ENCODE data around the gene ITPRIPL1.

The ITPRIPL1 gene

GRCh38 chr2:96345868-96346462, 20.8 kb downstream of the ITPRIPL1 start:
- no peak for DNase-seq
- in situ Hi-C loops (cut with HindIII; ENCODE audit: low pct_ligation_motif_present, low pct_unique_long_range_greater_than_20kb, low sequenced_read_pairs), result no loop called here

- no peak for DNase-seq
- in situ Hi-C loops (cut with HindIII; ENCODE audit: low pct_ligation_motif_present, low pct_unique_long_range_greater_than_20kb, low sequenced_read_pairs), result no loop called here
Observed at GRCh38 chr2:96347395-96347794, 22.3 kb downstream of the ITPRIPL1 start.

- DNase-seq, result no peak
- in situ Hi-C loops (cut with HindIII; ENCODE audit: low pct_ligation_motif_present, low pct_unique_long_range_greater_than_20kb, low sequenced_read_pairs), result no loop called here
Observed at GRCh38 chr2:96353032-96353561, 28.0 kb downstream of the ITPRIPL1 start.

- no peak for DNase-seq
- in situ Hi-C loops (cut with HindIII; ENCODE audit: low pct_ligation_motif_present, low pct_unique_long_range_greater_than_20kb, low sequenced_read_pairs), result no loop called here
Observed at GRCh38 chr2:96353606-96354101, 28.5 kb downstream of the ITPRIPL1 start.

GRCh38 chr2:96354492-96354891, 29.4 kb downstream of the ITPRIPL1 start:
- no peak for DNase-seq
- in situ Hi-C loops (cut with HindIII; ENCODE audit: low pct_ligation_motif_present, low pct_unique_long_range_greater_than_20kb, low sequenced_read_pairs), result no loop called here

GRCh38 chr2:96356889-96357288, 31.8 kb downstream of the ITPRIPL1 start:
- in situ Hi-C loops (cut with HindIII; ENCODE audit: low pct_ligation_motif_present, low pct_unique_long_range_greater_than_20kb, low sequenced_read_pairs), result no loop called here
- DNase-seq, result no peak

- DNase-seq, result peak; percentile 46
- in situ Hi-C loops (cut with HindIII; ENCODE audit: low pct_ligation_motif_present, low pct_unique_long_range_greater_than_20kb, low sequenced_read_pairs), result no loop called here
Observed at GRCh38 chr2:96359310-96359709, 34.2 kb downstream of the ITPRIPL1 start.

GRCh38 chr2:96359866-96360265, 34.7 kb downstream of the ITPRIPL1 start:
- in situ Hi-C loops (cut with HindIII; ENCODE audit: low pct_ligation_motif_present, low pct_unique_long_range_greater_than_20kb, low sequenced_read_pairs), result no loop called here

GRCh38 chr2:96361751-96362150, 36.6 kb downstream of the ITPRIPL1 start:
- in situ Hi-C loops (cut with HindIII; ENCODE audit: low pct_ligation_motif_present, low pct_unique_long_range_greater_than_20kb, low sequenced_read_pairs), result no loop called here
- DNase-seq, result no peak

More at GRCh38 chr2:96359866-96360265, 34.7 kb downstream of the ITPRIPL1 start:
- DNase-seq, result no peak

GRCh38 chr2:96369186-96369585, 44.1 kb downstream of the ITPRIPL1 start:
- in situ Hi-C loops (cut with HindIII; ENCODE audit: low pct_ligation_motif_present, low pct_unique_long_range_greater_than_20kb, low sequenced_read_pairs), result no loop called here
- DNase-seq, result no peak

- in situ Hi-C loops (cut with HindIII; ENCODE audit: low pct_ligation_motif_present, low pct_unique_long_range_greater_than_20kb, low sequenced_read_pairs), result no loop called here
- DNase-seq, result no peak
Observed at GRCh38 chr2:96374211-96374951, 49.3 kb downstream of the ITPRIPL1 start.

Data from ACHN (cell line).